ENCODE data around the gene DNHD1.

Gene DNHD1

DNA sequence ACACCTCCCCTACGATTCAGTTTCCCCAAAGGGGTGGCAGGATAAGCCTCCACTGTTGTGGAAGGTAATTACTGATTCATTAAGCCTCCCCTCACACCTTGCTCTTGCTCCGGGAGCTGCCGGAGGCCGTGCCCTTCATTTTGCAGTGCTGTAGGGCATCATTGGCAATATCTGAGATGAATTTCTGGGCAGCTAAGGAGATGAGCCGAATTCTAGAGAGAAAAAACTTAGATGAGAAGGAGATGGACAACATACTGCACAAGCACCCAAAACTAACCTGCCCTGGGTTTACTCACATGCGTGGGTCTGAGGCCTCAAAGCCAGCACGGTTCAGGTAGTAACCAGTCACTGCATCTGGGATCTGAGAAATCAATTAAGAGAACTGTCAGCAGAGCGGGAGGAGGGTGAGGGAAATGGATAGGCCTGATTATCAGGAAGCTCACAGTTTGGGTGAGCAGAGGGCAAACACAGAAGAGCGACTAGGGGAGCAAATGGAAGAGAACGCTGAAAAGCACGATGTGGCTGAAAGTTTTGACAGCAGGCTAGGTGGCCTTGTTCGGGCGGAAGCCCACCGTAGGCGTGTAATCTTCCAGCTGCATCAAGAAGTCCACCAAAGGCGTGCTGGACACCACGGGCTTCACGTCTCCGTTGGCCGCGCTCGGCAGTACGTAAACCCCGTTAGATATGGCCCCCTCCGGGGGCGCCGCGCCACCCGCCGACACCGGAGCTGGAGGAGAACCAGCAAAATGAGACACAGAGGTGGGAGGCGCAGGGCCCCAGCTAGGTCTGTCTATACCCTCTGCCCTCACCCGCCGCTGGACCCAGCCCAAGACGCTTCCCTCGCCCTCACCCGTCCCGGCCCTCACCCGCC is 114.2 kb downstream of the DNHD1 start:
- in situ Hi-C loops (cut with MboI; ENCODE audit: low sequenced_read_pairs): loop anchor here (10.0 kb wide), 1 partner anchor 63 kb away; no protein-coding TSS in a partner anchor

- in situ Hi-C loops (cut with MboI; ENCODE audit: low sequenced_read_pairs): loop anchor here (10.0 kb wide), 1 partner anchor 63 kb away; no protein-coding TSS in a partner anchor
Observed at GRCh38 chr11:6611963-6612212, 114.8 kb downstream of the DNHD1 start.

- in situ Hi-C loops (cut with MboI; ENCODE audit: low sequenced_read_pairs): loop anchor here (10.0 kb wide), 1 partner anchor 62 kb away; no protein-coding TSS in a partner anchor
Observed at GRCh38 chr11:6612213-6613041, 115.3 kb downstream of the DNHD1 start, which contains the start of gene TAF10. TAF10 (minus strand) TSS chr11:6612216; CDS start chr11:6612189, 27 bp downstream.

- in situ Hi-C loops (cut with MboI; ENCODE audit: low sequenced_read_pairs): loop anchor here (10.0 kb wide), 1 partner anchor 61 kb away; no protein-coding TSS in a partner anchor
Observed at GRCh38 chr11:6613496-6613895, 116.4 kb downstream of the DNHD1 start.

DNA sequence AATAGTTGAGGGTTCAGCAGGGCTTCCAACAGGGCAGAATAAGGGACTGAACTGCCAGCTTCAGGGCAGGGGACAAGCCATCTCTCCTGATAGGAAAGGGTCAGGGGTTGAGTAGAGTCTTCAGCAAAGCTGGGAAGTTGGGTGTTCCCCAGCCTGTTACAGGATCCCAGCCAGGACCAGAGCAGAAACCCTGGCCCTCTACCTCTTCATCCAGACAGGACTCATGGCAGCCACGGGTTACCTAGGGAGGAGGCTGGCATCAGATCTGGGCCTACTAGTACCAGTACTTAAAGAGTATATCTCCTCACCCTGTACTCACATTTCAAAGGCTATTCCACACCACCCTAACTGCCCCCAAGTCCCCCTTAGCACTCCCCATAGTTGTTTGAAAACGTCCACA is 117.4 kb downstream of the DNHD1 start:
- in situ Hi-C loops (cut with MboI; ENCODE audit: low sequenced_read_pairs): loop anchor here (10.0 kb wide), 1 partner anchor 60 kb away; no protein-coding TSS in a partner anchor

- in situ Hi-C loops (cut with MboI; ENCODE audit: low sequenced_read_pairs): loop anchor here (10.0 kb wide), 1 partner anchor 60 kb away; no protein-coding TSS in a partner anchor
Observed at GRCh38 chr11:6615046-6615445, 118.0 kb downstream of the DNHD1 start.

DNA sequence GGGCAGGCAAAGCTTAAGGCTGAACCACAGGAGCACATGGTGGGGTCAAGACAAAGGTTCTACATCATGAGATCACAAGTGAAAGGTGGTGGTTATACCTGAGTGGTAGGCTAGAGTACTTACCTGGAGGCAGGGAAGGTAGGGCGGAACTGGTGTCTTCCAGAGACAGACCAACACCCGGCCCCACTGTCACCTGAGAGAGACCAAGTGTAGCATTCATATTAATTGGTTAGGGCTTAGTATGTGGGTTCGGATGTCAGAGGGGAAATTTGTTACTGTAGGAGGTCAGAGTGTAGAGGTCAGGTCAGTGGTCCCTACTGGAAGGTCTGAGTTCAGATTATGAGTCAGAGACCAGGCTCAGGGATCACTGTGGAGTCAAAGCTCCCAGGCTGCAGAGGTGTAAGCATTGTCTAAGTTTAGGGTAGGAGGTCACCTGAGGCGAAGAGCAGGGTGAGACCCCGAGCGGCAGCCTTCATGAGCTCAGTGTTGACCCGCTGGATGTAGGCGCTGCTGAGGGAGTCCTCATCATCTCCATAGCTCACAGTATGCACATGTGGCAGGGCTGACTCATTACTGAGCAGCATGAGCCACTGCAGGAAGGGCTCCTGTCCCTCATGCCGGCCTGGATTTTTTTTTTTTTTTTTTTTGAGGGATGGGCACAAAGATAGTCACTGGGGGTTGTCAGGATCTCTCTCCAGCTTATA is 119.0 kb downstream of the DNHD1 start:
- in situ Hi-C loops (cut with MboI; ENCODE audit: low sequenced_read_pairs): loop anchor here (10.0 kb wide), 1 partner anchor 59 kb away; no protein-coding TSS in a partner anchor

DNA sequence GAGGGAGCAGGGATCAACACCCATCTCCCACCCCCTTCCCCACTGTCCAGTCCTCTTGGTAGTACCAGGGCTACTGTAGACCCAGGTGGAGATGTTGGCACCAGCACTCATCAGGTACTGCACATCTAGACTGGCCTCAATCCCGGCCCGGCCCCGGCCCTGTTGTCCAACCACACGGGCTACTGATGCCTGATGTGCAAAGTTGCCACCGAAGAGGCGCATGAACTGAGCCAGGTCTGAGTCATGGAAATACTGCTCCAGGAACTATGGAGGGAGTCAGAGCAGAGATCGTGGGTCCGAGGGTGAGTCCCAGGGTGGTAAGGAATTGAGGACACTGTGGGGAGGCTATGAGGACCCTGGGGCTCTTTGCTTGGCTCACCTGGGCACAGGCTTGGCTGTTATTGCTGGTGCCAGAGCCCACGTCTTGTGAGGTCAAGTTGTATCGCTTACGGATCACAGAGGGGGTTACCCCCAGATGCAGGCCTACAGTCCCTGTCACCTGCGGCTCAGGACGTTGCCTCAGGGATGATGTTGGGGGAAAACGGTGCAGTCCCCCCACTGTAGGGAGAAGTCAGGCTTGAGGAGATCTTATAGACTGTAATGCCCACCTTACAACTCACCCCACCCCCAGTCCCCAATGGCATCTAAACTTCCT is 119.6 kb downstream of the DNHD1 start:
- in situ Hi-C loops (cut with MboI; ENCODE audit: low sequenced_read_pairs): loop anchor here (10.0 kb wide), 1 partner anchor 58 kb away; no protein-coding TSS in a partner anchor

GRCh38 chr11:6617315-6617781 is 120.3 kb downstream of the DNHD1 start:
- in situ Hi-C loops (cut with MboI; ENCODE audit: low sequenced_read_pairs): loop anchor here (10.0 kb wide), 1 partner anchor 57 kb away; no protein-coding TSS in a partner anchor

DNA sequence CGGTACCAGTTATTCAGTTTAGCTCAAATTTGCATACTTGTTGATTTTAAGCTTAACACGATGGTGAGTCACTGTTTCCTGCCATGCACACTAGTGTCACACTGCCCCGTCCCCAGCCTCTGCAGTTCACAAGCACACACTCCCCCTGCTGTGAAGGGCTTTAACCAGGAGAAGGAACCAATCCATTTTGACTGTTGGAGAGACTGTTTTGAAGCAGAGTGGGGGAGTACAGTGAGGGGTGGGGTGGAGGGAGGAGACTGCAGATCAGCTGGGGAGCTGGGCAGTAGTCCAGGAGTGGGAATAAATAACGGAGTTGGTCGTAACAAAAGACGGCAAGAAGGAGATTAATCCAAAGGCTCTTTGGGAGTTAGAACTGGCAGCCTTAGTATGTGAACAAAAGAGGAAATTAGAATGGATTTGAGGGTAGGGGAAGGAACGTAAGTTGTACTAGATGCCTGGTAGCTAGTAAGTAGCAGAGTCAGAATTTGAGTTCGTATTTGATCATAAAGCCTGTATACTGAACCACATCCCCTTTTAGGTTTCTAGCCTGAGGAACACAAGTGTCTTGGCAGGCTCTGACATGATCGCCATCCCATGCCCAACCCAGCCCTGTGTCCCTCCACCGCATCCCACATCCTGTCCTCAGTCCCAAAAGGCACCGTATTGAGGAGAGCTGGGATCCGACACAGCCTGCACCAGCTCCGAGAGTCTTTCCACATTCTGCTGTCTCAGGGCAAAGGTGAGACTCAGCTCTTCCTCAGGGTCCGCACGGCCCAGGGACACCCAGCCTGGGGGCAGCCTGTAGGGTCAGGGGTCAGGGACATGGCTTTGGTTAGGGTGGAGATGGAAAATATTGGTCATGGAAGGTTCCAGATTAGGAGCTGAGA is 121.3 kb downstream of the DNHD1 start:
- in situ Hi-C loops (cut with MboI; ENCODE audit: low sequenced_read_pairs): loop anchor here (10.0 kb wide), 1 partner anchor 56 kb away; no protein-coding TSS in a partner anchor

DNA sequence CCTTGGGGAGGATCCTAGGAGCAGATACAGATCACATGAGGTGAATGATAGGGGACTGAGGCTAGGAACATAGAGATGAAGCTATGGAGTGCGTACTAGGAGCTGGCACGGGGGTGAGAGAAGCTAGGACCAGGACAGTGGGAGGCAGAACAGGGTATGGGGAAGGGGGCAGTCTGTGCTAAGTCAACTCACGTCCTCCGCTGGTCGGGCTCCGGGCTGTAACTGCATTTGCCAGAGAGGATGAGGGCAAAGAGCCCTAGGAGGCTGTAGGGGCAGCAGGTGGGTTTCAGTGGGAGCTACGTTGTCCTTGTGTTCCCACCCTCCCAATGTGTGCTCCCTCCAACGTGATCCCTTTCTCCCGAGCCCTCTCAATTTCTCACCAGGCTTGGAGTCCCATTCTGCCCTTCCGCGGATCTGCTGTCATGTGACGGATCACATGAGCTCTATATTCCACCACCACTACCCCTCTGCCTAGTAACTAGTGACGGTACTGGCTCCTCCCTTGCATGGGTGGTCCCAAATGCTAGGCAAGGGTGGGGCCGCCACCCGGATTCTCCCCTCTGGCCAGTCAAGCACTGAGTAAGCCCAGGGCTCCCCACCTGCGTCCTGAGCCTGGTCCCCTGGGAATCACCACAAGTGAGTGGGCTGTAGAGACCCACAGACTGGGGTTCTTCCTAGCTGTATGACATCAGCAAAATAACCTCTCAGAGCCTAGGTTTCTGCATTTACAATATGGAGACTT is 122.1 kb downstream of the DNHD1 start, which contains the start of gene TPP1:
Gene TPP1, minus strand, starts transcription at position 419 of the 742 bp plus-strand sequence. Its CDS starts 22 bp downstream, at position 397.
- in situ Hi-C loops (cut with MboI; ENCODE audit: low sequenced_read_pairs): loop anchor here (10.0 kb wide), 1 partner anchor 56 kb away; no protein-coding TSS in a partner anchor

DNA sequence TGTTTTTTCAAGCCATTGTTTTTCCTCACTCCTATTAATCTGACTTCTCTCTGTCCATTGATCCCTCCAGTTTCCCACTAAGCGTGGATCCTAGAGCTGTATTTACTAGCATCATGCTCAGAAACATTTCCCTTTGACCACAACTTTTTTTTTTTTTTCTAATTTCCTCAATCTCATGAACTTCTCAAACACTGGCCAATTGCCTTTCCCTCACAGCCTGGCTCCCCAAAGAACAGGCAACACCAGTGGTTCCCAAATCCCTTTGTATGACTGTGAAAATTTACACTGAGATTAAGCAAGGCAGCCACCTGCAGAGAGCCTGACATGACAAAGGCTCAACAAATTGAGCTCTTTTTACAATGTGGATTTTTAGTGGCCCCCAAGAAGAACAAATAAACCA is 123.6 kb downstream of the DNHD1 start:
- in situ Hi-C loops (cut with MboI; ENCODE audit: low sequenced_read_pairs): no loop called here

Data from HL-60/S4 (cell line).